ENCODE data around the gene ALOX15B.

- no peak for TF ChIP-seq JUND (IDR thresholded peaks at IDR 0.05)
- TF ChIP-seq EZH2phosphoT487 (IDR thresholded peaks at IDR 0.05; ENCODE audit: borderline replicate concordance, low read depth), result no peak
- TF ChIP-seq RFX5 (IDR thresholded peaks at IDR 0.05; ENCODE audit: low read length), result no peak
- TF ChIP-seq SMC3 (IDR thresholded peaks at IDR 0.05; ENCODE audit: low read depth, low read length), result no peak
- TF ChIP-seq USF2 (IDR thresholded peaks at IDR 0.05; ENCODE audit: borderline replicate concordance, low read depth, low read length), result no peak
- no peak for TF ChIP-seq CTCF (IDR thresholded peaks at IDR 0.05)
- TF ChIP-seq REST (IDR thresholded peaks at IDR 0.05; ENCODE audit: low read depth, low read length), result no peak
- no peak for TF ChIP-seq TAF1 (IDR thresholded peaks at IDR 0.05; ENCODE audit: borderline replicate concordance, low read depth, low read length)
- no peak for TF ChIP-seq PBX3 (IDR thresholded peaks at IDR 0.05)
- TF ChIP-seq POLR2AphosphoS5 (IDR thresholded peaks at IDR 0.05; ENCODE audit: low read depth, low read length), result no peak
These were observed 24.1 kb downstream of the ALOX15B start for GRCh38 chr17:8062807-8063483.
